ENCODE results near the gene PAK4.

The PAK4 gene

GRCh38 chr19:39135701-39136100 lies 10.1 kb downstream of the PAK4 start:
- Histone ChIP-seq H3K4me3 (ENCODE audit: low read length) (no peak overlapping the region), H3K79me2 (ENCODE audit: control insufficient read depth, low read length) (peaks cover 34% of the 10 kb centered on the region), H4K20me1 (ENCODE audit: control insufficient read depth, insufficient read depth, low read depth, low read length) (peaks cover 3% of the 10 kb centered on the region; the same call in 1 of the 2 replicates), H3F3A (ENCODE audit: control insufficient read depth, insufficient read depth) (no peaks in the 10 kb centered on the region), H3K9me3 (ENCODE audit: control insufficient read depth, insufficient read depth, low read length) (no peaks in the 10 kb centered on the region), H3K4me1 (ENCODE audit: control insufficient read depth, low read length) (peaks cover 4% of the 10 kb centered on the region; the same call in 1 of the 2 replicates), H3K36me3 (ENCODE audit: control insufficient read depth, low read length) (no peaks in the 10 kb centered on the region), H3K27me3 (ENCODE audit: control insufficient read depth, low read length) (no peaks in the 10 kb centered on the region), H3K4me2 (ENCODE audit: low read length) (no peak overlapping the region), H3K27ac (ENCODE audit: low read depth, low read length) (no peak overlapping the region), H3K9me2 (replicated peaks; ENCODE audit: control insufficient read depth, low read length) (no peaks in the 10 kb centered on the region)
- TF ChIP-seq CTCF (IDR thresholded peaks at IDR 0.05; ENCODE audit: low read depth, low read length, poor library complexity, severe bottlenecking) = no peak
- TF ChIP-seq EZH2phosphoT487 (IDR thresholded peaks at IDR 0.05; ENCODE audit: borderline replicate concordance, low read length) = no peak

- TF ChIP-seq CTCF (IDR thresholded peaks at IDR 0.05; ENCODE audit: low read depth, low read length, poor library complexity, severe bottlenecking) = no peak
- TF ChIP-seq EZH2phosphoT487 (IDR thresholded peaks at IDR 0.05; ENCODE audit: borderline replicate concordance, low read length) = no peak
- no peak overlapping the region for H3K4me2 ChIP-seq (ENCODE audit: low read length)
- H3K9me2 ChIP-seq (replicated peaks; ENCODE audit: control insufficient read depth, low read length) = no peaks in the 10 kb centered on the region
- no peaks in the 10 kb centered on the region for H3F3A ChIP-seq (ENCODE audit: control insufficient read depth, insufficient read depth)
- H3K4me3 ChIP-seq (ENCODE audit: low read length) = no peak overlapping the region
- no peaks in the 10 kb centered on the region for H3K4me1 ChIP-seq (ENCODE audit: control insufficient read depth, low read length)
- H3K9me3 ChIP-seq (ENCODE audit: control insufficient read depth, insufficient read depth, low read length) = no peaks in the 10 kb centered on the region
- H3K27ac ChIP-seq (ENCODE audit: low read depth, low read length) = no peak overlapping the region
- no peaks in the 10 kb centered on the region for H3K36me3 ChIP-seq (ENCODE audit: control insufficient read depth, low read length)
- H3K27me3 ChIP-seq (ENCODE audit: control insufficient read depth, low read length) = no peaks in the 10 kb centered on the region
- peaks cover 29% of the 10 kb centered on the region for H3K79me2 ChIP-seq (ENCODE audit: control insufficient read depth, low read length)
- peaks cover 3% of the 10 kb centered on the region; the same call in 1 of the 2 replicates for H4K20me1 ChIP-seq (ENCODE audit: control insufficient read depth, insufficient read depth, low read depth, low read length)
These were observed 10.8 kb downstream of the PAK4 start for GRCh38 chr19:39136225-39136940.

- H3K79me2 ChIP-seq (ENCODE audit: control insufficient read depth, low read length) = peaks cover 31% of the 10 kb centered on the region
- H3K9me2 ChIP-seq (replicated peaks; ENCODE audit: control insufficient read depth, low read length) = no peaks in the 10 kb centered on the region
- H3K36me3 ChIP-seq (ENCODE audit: control insufficient read depth, low read length) = no peaks in the 10 kb centered on the region
- H3K27ac ChIP-seq (ENCODE audit: low read depth, low read length) = no peak overlapping the region
- no peak overlapping the region for H3K4me3 ChIP-seq (ENCODE audit: low read length)
- no peaks in the 10 kb centered on the region for H3K27me3 ChIP-seq (ENCODE audit: control insufficient read depth, low read length)
- H3K4me1 ChIP-seq (ENCODE audit: control insufficient read depth, low read length) = no peaks in the 10 kb centered on the region
- H3K4me2 ChIP-seq (ENCODE audit: low read length) = no peak overlapping the region
- H3K9me3 ChIP-seq (ENCODE audit: control insufficient read depth, insufficient read depth, low read length) = no peaks in the 10 kb centered on the region
- no peaks in the 10 kb centered on the region for H3F3A ChIP-seq (ENCODE audit: control insufficient read depth, insufficient read depth)
- peaks cover 3% of the 10 kb centered on the region; the same call in 1 of the 2 replicates for H4K20me1 ChIP-seq (ENCODE audit: control insufficient read depth, insufficient read depth, low read depth, low read length)
- TF ChIP-seq EZH2phosphoT487 (IDR thresholded peaks at IDR 0.05; ENCODE audit: borderline replicate concordance, low read length) = no peak
- no peak for TF ChIP-seq CTCF (IDR thresholded peaks at IDR 0.05; ENCODE audit: low read depth, low read length, poor library complexity, severe bottlenecking)
These were observed 11.5 kb downstream of the PAK4 start for GRCh38 chr19:39137131-39137530.
